Thymus (tissue), 11 donors: ENCODE measurements around the gene EXOC6B. TPM values are rescaled to one million over a fixed set of nuclear protein-coding genes. Genes with fewer than 3 reads are reported as not detected.

ENCODE experiments used
- DNase-seq, 9 donors: peaks; one replicate each; pipeline ENCODE4 v3.0.0-alpha.2; 2013; ENCODE audit warnings: low spot score in 9 of 9, low read depth in 6 of 9, missing footprints in 1 of 9
- H3K27ac ChIP-seq, 2 donors: one replicate each; pipeline ENCODE4 v1.5.1; 2013; ENCODE audit warnings: control low read depth in 1 of 2, low read depth in 1 of 2, low read length in 1 of 2, mild to moderate bottlenecking in 1 of 2, moderate library complexity in 1 of 2
- H3K27me3 ChIP-seq, 2 donors: one replicate each; pipeline ENCODE4 v1.5.1; 2013; ENCODE audit warnings: low read length in 1 of 2; ENCODE audit not compliant: control insufficient read depth in 2 of 2, insufficient read depth in 1 of 2
- H3K36me3 ChIP-seq, 2 donors: one replicate each; pipeline ENCODE4 v1.5.1; 2013; ENCODE audit warnings: low read length in 1 of 2, mild to moderate bottlenecking in 1 of 2, moderate library complexity in 1 of 2; ENCODE audit not compliant: control insufficient read depth in 2 of 2, insufficient read depth in 2 of 2
- H3K4me1 ChIP-seq, 2 donors: one replicate each; pipeline ENCODE4 v1.5.1; 2013; ENCODE audit warnings: low read length in 2 of 2; ENCODE audit not compliant: control insufficient read depth in 2 of 2, insufficient read depth in 2 of 2
- H3K4me3 ChIP-seq, 2 donors: one replicate each; pipeline ENCODE4 v1.5.1; 2013; ENCODE audit warnings: low read length in 2 of 2, control low read depth in 1 of 2, mild to moderate bottlenecking in 1 of 2
- H3K9me3 ChIP-seq, 2 donors: one replicate each; pipeline ENCODE4 v1.5.1; 2013; ENCODE audit warnings: low read length in 1 of 2, mild to moderate bottlenecking in 1 of 2; ENCODE audit not compliant: control insufficient read depth in 2 of 2, insufficient read depth in 1 of 2
- WGBS: extraction: QIAGEN DNeasy Blood & Tissue Kit; methylation state at CpG from one replicate; pipeline ENCODE4 v1.1.7; 2013; 5-methylcytosine and 5-hydroxymethylcytosine counted together
- polyA plus RNA-seq: library from polyadenylated mRNA; stranded (reverse); fragments of 200-250 nt; gene quantifications from one replicate; pipeline ENCODE4 v1.2.3, GENCODE V29; 2013
- total RNA-seq: library from RNA; stranded (reverse); fragments of 120-200 nt; gene quantifications from one replicate; pipeline ENCODE4 v1.2.4, GENCODE V29; 2013
- donor health status: healthy.

Gene EXOC6B
- total and polyA plus RNA-seq, 2 donors: 5.0 to 6.2 TPM

- no peak for DNase-seq
- 89% methylated on average over 14 of the region's 14 CpGs for WGBS
- H3K27ac ChIP-seq: no peak overlapping the region
- H3K9me3 ChIP-seq: no peaks in the 10 kb centered on the region
- H3K27me3 ChIP-seq: peaks cover 27 to 32% of the 10 kb centered on the region in 2 donors
- no peaks in the 10 kb centered on the region for H3K36me3 ChIP-seq
- H3K4me3 ChIP-seq: no peak overlapping the region
- peaks cover 0 to 14% of the 10 kb centered on the region in 2 donors for H3K4me1 ChIP-seq
These were observed 686.9 kb downstream of the EXOC6B start for GRCh38 chr2:72138921-72139381.

DNA sequence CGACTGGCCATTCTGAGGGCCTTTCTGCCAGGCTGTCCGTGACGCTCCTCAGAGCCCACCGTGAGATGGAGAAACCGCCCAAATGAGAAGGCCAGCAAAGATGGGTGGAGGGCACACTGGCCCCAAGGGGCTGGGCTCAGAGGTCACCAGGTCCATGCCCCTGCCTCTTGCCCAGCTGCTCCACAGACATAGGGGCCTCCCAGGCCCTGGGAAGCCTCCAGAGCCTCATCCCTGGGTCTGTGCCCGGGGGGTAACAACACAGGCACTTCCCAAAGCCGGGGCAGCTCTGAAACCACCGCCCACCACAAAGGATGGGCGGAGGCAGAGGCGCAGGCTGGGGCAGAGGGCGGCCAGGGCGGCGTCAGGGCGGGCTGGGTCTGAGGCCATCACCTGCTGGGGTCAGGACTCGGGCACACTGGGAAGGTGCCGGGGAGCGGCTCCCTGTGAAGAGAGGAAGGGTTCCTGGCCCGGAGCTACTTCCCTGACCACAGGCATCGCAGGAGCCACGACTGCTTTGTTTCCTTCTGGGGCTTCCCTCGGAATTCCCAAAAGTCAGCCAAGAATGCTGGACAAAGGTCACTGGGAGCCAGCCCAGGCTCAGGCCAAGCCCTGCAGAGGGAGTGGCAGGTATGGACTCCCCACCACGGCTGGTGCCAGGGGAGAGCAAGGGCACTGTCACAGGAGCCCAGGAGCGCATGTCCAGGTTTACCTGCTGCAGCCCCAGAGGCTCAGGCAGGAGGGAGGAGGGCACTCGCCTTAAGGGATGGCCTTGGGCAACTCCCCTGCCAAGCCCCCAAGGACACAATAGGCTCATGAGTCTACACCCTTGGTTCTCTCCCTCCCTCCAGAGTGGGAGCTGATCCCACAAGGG lies 687.6 kb downstream of the EXOC6B start:
- Histone ChIP-seq H3K4me1 (peaks cover 0 to 14% of the 10 kb centered on the region in 2 donors), H3K27ac (peak overlapping the region in 1 of 2 donors; percentile 21), H3K36me3 (no peaks in the 10 kb centered on the region), H3K27me3 (peaks cover 20 to 25% of the 10 kb centered on the region in 2 donors), H3K4me3 (no peak overlapping the region), H3K9me3 (no peaks in the 10 kb centered on the region)
- WGBS: 91% methylated on average over 24 of the region's 24 CpGs
- DNase-seq: no peak

GRCh38 chr2:72137498-72138010 lies 688.3 kb downstream of the EXOC6B start:
- H3K4me3 ChIP-seq: no peak overlapping the region
- 23% methylated on average over 10 of the region's 10 CpGs for WGBS
- no peaks in the 10 kb centered on the region for H3K9me3 ChIP-seq
- H3K27ac ChIP-seq: no peak overlapping the region
- no peaks in the 10 kb centered on the region for H3K36me3 ChIP-seq
- H3K27me3 ChIP-seq: peaks cover 13 to 18% of the 10 kb centered on the region in 2 donors
- DNase-seq: peak in 5 of 9 donors; percentile 15 to 57 (median 29)
- peaks cover 0 to 14% of the 10 kb centered on the region in 2 donors for H3K4me1 ChIP-seq

- no peak for DNase-seq
- H3K9me3 ChIP-seq: no peaks in the 10 kb centered on the region
- H3K4me1 ChIP-seq: peaks cover 0 to 12% of the 10 kb centered on the region in 2 donors
- no peaks in the 10 kb centered on the region for H3K36me3 ChIP-seq
- WGBS: 72% methylated on average over 7 of the region's 7 CpGs
- H3K27me3 ChIP-seq: peaks cover 8 to 12% of the 10 kb centered on the region in 2 donors
- H3K4me3 ChIP-seq: no peak overlapping the region
- no peak overlapping the region for H3K27ac ChIP-seq
These were observed 688.8 kb downstream of the EXOC6B start for GRCh38 chr2:72136933-72137497.

DNA sequence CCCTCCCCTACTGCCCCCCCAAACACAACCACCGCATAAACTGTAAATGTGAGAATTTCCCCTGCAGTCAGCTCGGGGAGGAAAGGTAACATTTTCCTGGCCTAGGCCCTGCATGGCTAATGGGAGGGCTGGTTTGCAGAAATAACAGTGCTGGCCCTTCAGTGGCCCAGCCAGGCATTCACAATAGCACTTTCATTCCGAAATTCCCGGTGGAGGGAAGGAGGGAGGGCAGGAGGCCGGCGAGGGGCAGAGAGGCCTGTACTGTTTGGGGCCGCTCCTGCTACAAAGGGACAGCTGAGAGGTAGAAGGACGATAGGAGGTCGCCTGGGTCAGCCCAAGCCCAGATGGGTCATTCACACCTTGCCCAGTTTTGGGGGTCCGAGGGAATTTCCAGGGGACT lies 689.5 kb downstream of the EXOC6B start:
- peaks cover 3 to 7% of the 10 kb centered on the region in 2 donors for H3K27me3 ChIP-seq
- H3K27ac ChIP-seq: no peak overlapping the region
- no peak for DNase-seq
- 83% methylated on average over 10 of the region's 10 CpGs for WGBS
- no peaks in the 10 kb centered on the region for H3K36me3 ChIP-seq
- peaks cover 0 to 12% of the 10 kb centered on the region in 2 donors for H3K4me1 ChIP-seq
- no peak overlapping the region for H3K4me3 ChIP-seq
- no peaks in the 10 kb centered on the region for H3K9me3 ChIP-seq

DNA sequence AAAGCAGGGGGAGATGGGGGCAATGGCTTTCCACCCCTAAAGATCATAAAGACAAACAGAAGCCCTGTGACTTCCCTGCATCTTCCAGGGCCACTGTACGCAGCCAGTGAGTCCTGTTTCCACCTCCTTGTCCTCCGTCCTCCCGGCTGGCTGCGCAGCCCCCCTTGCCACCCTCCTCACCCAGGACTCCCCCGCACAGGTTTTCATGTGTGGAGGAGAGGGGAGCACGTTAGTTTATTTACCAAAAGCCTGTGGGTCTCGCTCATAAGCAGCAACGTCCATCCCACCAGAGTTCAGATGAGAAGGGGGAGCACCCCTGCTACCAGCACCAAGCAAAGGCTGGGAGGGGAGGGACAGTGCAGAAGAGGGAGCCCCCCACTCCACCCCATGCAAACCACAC lies 689.9 kb downstream of the EXOC6B start:
- peaks cover 0 to 12% of the 10 kb centered on the region in 2 donors for H3K4me1 ChIP-seq
- 92% methylated on average over 8 of the region's 8 CpGs for WGBS
- no peak for DNase-seq

GRCh38 chr2:72134997-72135800 lies 690.6 kb downstream of the EXOC6B start:
- Histone ChIP-seq H3K4me1 (peaks cover 0 to 12% of the 10 kb centered on the region in 2 donors), H3K9me3 (no peaks in the 10 kb centered on the region), H3K27me3 (peaks cover 0 to 7% of the 10 kb centered on the region in 2 donors), H3K27ac (no peak overlapping the region), H3K36me3 (no peaks in the 10 kb centered on the region), H3K4me3 (no peak overlapping the region)
- 90% methylated on average over 19 of the region's 19 CpGs for WGBS
- no peak for DNase-seq

More for the DNA sequence above, 689.9 kb downstream of the EXOC6B start:
- Histone ChIP-seq H3K27me3 (peaks cover 0 to 6% of the 10 kb centered on the region in 2 donors), H3K36me3 (no peaks in the 10 kb centered on the region), H3K4me3 (no peak overlapping the region), H3K27ac (no peak overlapping the region), H3K9me3 (no peaks in the 10 kb centered on the region)

GRCh38 chr2:72134408-72134996 lies 691.3 kb downstream of the EXOC6B start:
- no peak overlapping the region for H3K4me3 ChIP-seq
- peaks cover 0 to 7% of the 10 kb centered on the region in 2 donors for H3K27me3 ChIP-seq
- H3K36me3 ChIP-seq: no peaks in the 10 kb centered on the region
- no peak for DNase-seq
- peaks cover 0 to 12% of the 10 kb centered on the region in 2 donors for H3K4me1 ChIP-seq
- WGBS: 93% methylated on average over 10 of the region's 10 CpGs
- H3K9me3 ChIP-seq: no peaks in the 10 kb centered on the region
- no peak overlapping the region for H3K27ac ChIP-seq
